GDM1 (cell line): ENCODE measurements around the gene KDM4C.

Experiments
- DNase-seq: peaks from one replicate; lab custom pipeline; 2025; lab: John Stamatoyannopoulos, UW

KDM4C gene

GRCh38 chr9:7097785-7098752 lies 340.3 kb downstream of the KDM4C start:
- DNase-seq: no peak

- no peak for DNase-seq
Observed at GRCh38 chr9:7103367-7103766, 345.6 kb downstream of the KDM4C start.

- no peak for DNase-seq
Observed at GRCh38 chr9:7103771-7104170, 346.0 kb downstream of the KDM4C start.

- DNase-seq: no peak
Observed at GRCh38 chr9:7104625-7105024, 346.9 kb downstream of the KDM4C start.

- no peak for DNase-seq
Observed at GRCh38 chr9:7105095-7105494, 347.3 kb downstream of the KDM4C start.

- DNase-seq: no peak
Observed at GRCh38 chr9:7108936-7109335, 351.2 kb downstream of the KDM4C start.

- DNase-seq: no peak
Observed at GRCh38 chr9:7111413-7111812, 353.6 kb downstream of the KDM4C start.

GRCh38 chr9:7115606-7116005 lies 357.8 kb downstream of the KDM4C start:
- no peak for DNase-seq

GRCh38 chr9:7117676-7118561 lies 360.1 kb downstream of the KDM4C start:
- DNase-seq: no peak

- no peak for DNase-seq
Observed at GRCh38 chr9:7118633-7119032, 360.9 kb downstream of the KDM4C start.

- no peak for DNase-seq
Observed at GRCh38 chr9:7119612-7120011, 361.8 kb downstream of the KDM4C start.

- no peak for DNase-seq
Observed at GRCh38 chr9:7121055-7121454, 363.3 kb downstream of the KDM4C start.

GRCh38 chr9:7121664-7122063 lies 363.9 kb downstream of the KDM4C start:
- no peak for DNase-seq

- no peak for DNase-seq
Observed at GRCh38 chr9:7123743-7124142, 366.0 kb downstream of the KDM4C start.

- DNase-seq: no peak
Observed at GRCh38 chr9:7125231-7125630, 367.5 kb downstream of the KDM4C start.

GRCh38 chr9:7129391-7129790 lies 371.6 kb downstream of the KDM4C start:
- no peak for DNase-seq

- no peak for DNase-seq
Observed at GRCh38 chr9:7130266-7130820, 372.6 kb downstream of the KDM4C start.

GRCh38 chr9:7132605-7133004 lies 374.8 kb downstream of the KDM4C start:
- DNase-seq: no peak

GRCh38 chr9:7135735-7136134 lies 378.0 kb downstream of the KDM4C start:
- DNase-seq: no peak

GRCh38 chr9:7137040-7137439 lies 379.3 kb downstream of the KDM4C start:
- no peak for DNase-seq

- no peak for DNase-seq
Observed at GRCh38 chr9:7137571-7137970, 379.8 kb downstream of the KDM4C start.

GRCh38 chr9:7139886-7140285 lies 382.1 kb downstream of the KDM4C start:
- no peak for DNase-seq

GRCh38 chr9:7140401-7140800 lies 382.6 kb downstream of the KDM4C start:
- DNase-seq: no peak
